Mucosa of descending colon (tissue), 3 donors: ENCODE measurements around the gene ARHGAP6. TPM values are rescaled to one million over a fixed set of nuclear protein-coding genes. Genes with fewer than 3 reads are reported as not detected.

Source experiments
- ATAC-seq: fragments of 200-7000 bp; cut with Tn5 transposase; one replicate; pipeline ENCODE4 v1.9.1; 2020; ENCODE audit warnings: mild to moderate bottlenecking, moderate library complexity
- DNase-seq, 3 donors: peaks; one replicate each; pipeline ENCODE4 v3.0.0-alpha.2; 2020
- H3K36me3 ChIP-seq: fragments of 200-600 bp; one replicate; pipeline ENCODE4 v1.8.0; 2021; ENCODE audit warnings: low read depth, mild to moderate bottlenecking
- H3K4me1 ChIP-seq: fragments of 200-600 bp; one replicate; pipeline ENCODE4 v1.8.0; 2021; ENCODE audit warnings: low read depth, mild to moderate bottlenecking
- H3K4me3 ChIP-seq: fragments of 200-600 bp; one replicate; pipeline ENCODE4 v1.8.0; 2021; ENCODE audit warnings: mild to moderate bottlenecking
- H3K9me3 ChIP-seq: fragments of 200-600 bp; one replicate; pipeline ENCODE4 v1.8.0; 2021; ENCODE audit warnings: mild to moderate bottlenecking
- CTCF ChIP-seq: fragments of 200-600 bp; IDR thresholded peaks from one replicate; pipeline ENCODE4 v1.8.0; 2022; ENCODE audit warnings: antibody characterized with exemption, mild to moderate bottlenecking
- intact Hi-C, 2 donors: fragments of 100-400 bp; cut with DNase I in 1 of 2; cut with micrococcal nuclease in 1 of 2; formaldehyde crosslinking; loops; one replicate each; pipeline versions ENCODE4 v1.11.0 to v1.11.1; 2022; cut with DNase I, micrococcal nuclease
- long read RNA-seq, 2 donors: library from polyadenylated mRNA; unstranded; transcript quantifications; one replicate each; pipeline ENCODE4 v2.0.0, GENCODE V29; 2019 to 2021
- total RNA-seq, 3 donors: library from RNA; stranded (reverse); fragmentation: NEBNext Ultra II Directional in 2 of 3; extraction: Animal tissue kit (Norgen Biotek cat#: 25700) in 2 of 3; gene quantifications; one replicate each; pipeline versions ENCODE4 v1.2.1 to v1.2.4, GENCODE V29; 2021 to 2023
- donor health status: DM: no; HTN: no; CAD: no; lungs with moderate emphysema.
- donor health status: DM: no; HTN: no; CAD: no.
- donor health status: DM: no; HTN: yes; CAD: no.

The ARHGAP6 gene
- total RNA-seq, result 10 to 100 TPM in 1 of 3 donors, 1 to 10 TPM in 2; 2.2 to 41.5 (median 4.4) TPM
- long read RNA-seq, donor 1, transcript ARHGAP6-205 (13 exons, 3,883 nt), result major isoform, 10 of 43 reads
- long read RNA-seq, donor 1, partial matches to known transcripts, result 21 of 43 reads
- long read RNA-seq, donor 1, other reads (novel, unspliced or antisense), result 12 of 43 reads
- long read RNA-seq, donor 2, partial matches to known transcripts, result 1 of 2 reads
- long read RNA-seq, donor 2, other reads (novel, unspliced or antisense), result 1 of 2 reads

GRCh38 chrX:11665168-11666111, at the start of gene ARHGAP6:
ARHGAP6 (minus strand) TSS chrX:11665920; CDS start chrX:11664828, 1,092 bp downstream.
- peak; percentile 5 to 52 (median 31) for DNase-seq
- peak; percentile 66 for ATAC-seq
- Histone ChIP-seq H3K9me3 (no peaks in the 10 kb centered on the region), H3K4me1 (no peaks in the 10 kb centered on the region), H3K36me3 (no peaks in the 10 kb centered on the region), H3K4me3 (no peak within 1 kb of the TSS)
- TF ChIP-seq CTCF, result no peak
- intact Hi-C loops, result no loop called here

GRCh38 chrX:11704725-11705495, 39.2 kb upstream of the ARHGAP6 start:
- ATAC-seq (no peak), DNase-seq (no peak)
- intact Hi-C loops, result no loop called here
- TF ChIP-seq CTCF, result no peak
- H3K4me1 ChIP-seq, result no peaks in the 10 kb centered on the region
- H3K4me3 ChIP-seq, result no peak overlapping the region
- H3K36me3 ChIP-seq, result no peaks in the 10 kb centered on the region
- H3K9me3 ChIP-seq, result no peaks in the 10 kb centered on the region

GRCh38 chrX:11703855-11704254, 38.1 kb upstream of the ARHGAP6 start:
- intact Hi-C loops, result no loop called here
- no peak for TF ChIP-seq CTCF

GRCh38 chrX:11702965-11703631, 37.4 kb upstream of the ARHGAP6 start:
- intact Hi-C loops, result no loop called here
- H3K4me3 ChIP-seq, result no peak overlapping the region
- no peak for DNase-seq

More at GRCh38 chrX:11703855-11704254, 38.1 kb upstream of the ARHGAP6 start:
- no peak overlapping the region for H3K4me3 ChIP-seq
- no peaks in the 10 kb centered on the region for H3K36me3 ChIP-seq
- ATAC-seq (no peak), DNase-seq (no peak)
- no peaks in the 10 kb centered on the region for H3K9me3 ChIP-seq
- no peaks in the 10 kb centered on the region for H3K4me1 ChIP-seq

More at GRCh38 chrX:11702965-11703631, 37.4 kb upstream of the ARHGAP6 start:
- no peaks in the 10 kb centered on the region for H3K4me1 ChIP-seq
- no peak for ATAC-seq
- H3K9me3 ChIP-seq, result no peaks in the 10 kb centered on the region
- TF ChIP-seq CTCF, result no peak
- H3K36me3 ChIP-seq, result no peaks in the 10 kb centered on the region
